Measurements from ENCODE around the gene TLR1. TPM values are rescaled to one million over a fixed set of nuclear protein-coding genes. Genes with fewer than 3 reads are reported as not detected.

The TLR1 gene
- total and polyA plus RNA-seq, 7 donors = 0.22 to 4.1 (median 1.7) TPM

DNA sequence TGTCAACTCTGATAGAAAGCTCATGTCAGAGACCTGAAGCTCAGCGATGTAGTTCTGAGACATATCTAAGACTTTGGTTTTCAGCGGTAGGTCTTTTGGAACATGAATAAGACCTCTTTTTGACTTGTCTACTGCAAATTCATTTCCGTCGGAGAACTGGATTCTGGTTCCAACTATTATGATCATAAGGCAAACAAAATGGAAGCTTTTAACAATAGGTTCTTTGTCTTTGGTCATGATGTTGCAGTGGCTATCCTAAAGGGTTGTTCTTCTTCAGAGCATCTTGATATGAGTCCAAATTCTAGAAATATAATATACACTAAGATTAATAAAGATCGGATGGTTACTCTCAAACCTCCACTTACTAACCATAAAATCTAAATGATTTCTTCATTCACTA, 24.6 kb upstream of the TLR1 start:
- no peaks in the 10 kb centered on the region for H3K4me1 ChIP-seq
- peaks cover under 1% of the 10 kb centered on the region for H3K9me3 ChIP-seq
- WGBS, 3 donors = 69 to 79% (median 73%) methylated on average over 5 of the region's 5 CpGs
- intact Hi-C loops (cut with DNase I) = no loop called here
- DNase-seq = no peak
- TF ChIP-seq CTCF (IDR thresholded peaks at IDR 0.05) = no peak
- H3K36me3 ChIP-seq (ENCODE audit: insufficient read depth in 1 of 2, low read depth in 1 of 2) = no peaks in the 10 kb centered on the region
- H3K27me3 ChIP-seq (ENCODE audit: insufficient read depth in 3 of 3, low read length in 2 of 3) = no peaks in the 10 kb centered on the region
- H3K4me3 ChIP-seq = no peak overlapping the region
- H3K27ac ChIP-seq = no peak overlapping the region
- ATAC-seq = no peak

DNA sequence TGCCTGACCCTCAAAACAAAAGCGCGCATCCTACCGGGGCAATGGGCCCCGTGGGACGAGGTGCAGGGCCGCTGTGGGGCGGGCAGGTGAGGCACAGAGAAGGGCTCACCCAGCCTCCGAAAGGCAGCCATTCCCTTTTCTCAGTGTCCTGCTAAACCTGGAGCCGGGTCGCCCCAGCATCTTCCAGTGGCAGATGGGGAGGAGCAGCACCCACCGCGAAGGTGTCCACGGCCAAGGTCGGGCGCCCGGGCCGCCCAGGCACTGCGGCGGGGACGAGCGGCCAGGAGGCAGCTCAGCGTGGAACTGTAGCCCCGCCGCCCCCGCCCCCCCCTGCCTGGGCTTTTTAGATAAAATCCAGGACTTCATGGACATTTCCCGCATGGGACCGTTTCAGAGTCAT, 19.2 kb upstream of the TLR1 start:
- no peak for ATAC-seq
- Histone ChIP-seq H3K4me1 (no peaks in the 10 kb centered on the region), H3K36me3 (ENCODE audit: insufficient read depth in 1 of 2, low read depth in 1 of 2) (no peaks in the 10 kb centered on the region), H3K27me3 (ENCODE audit: insufficient read depth in 3 of 3, low read length in 2 of 3) (no peaks in the 10 kb centered on the region), H3K4me3 (no peak overlapping the region), H3K9me3 (no peaks in the 10 kb centered on the region), H3K27ac (no peak overlapping the region)
- DNase-seq = no peak
- 91 to 95% (median 92%) methylated on average over 27 of the region's 27 CpGs for WGBS, 3 donors
- TF ChIP-seq CTCF (IDR thresholded peaks at IDR 0.05) = no peak
- intact Hi-C loops (cut with DNase I) = no loop called here

DNA sequence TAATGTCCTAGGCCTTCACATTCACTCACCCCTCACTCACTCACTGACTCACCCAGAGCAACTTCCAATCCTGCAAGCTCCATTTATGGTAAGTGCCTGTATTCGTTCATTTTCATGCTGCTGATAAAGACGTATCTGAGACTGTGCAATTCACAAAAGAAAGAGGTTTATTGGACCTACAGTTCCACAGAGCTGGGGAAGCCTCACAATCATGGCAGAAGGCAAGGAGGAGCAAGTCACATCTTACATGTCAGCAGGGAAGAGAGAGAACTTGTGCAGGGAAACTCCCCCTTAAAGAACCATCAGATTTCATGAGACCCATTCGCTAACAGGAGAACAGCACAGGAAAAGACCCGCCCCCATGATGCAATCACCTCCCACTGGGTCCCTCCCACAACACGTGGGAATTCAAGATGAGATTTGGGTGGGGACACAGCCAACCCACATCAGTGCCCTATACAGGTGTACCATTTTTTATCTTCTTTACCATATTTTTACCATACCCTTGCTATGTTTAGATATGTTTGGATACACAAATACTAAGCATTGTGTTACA, 18.2 kb upstream of the TLR1 start:
- Histone ChIP-seq H3K9me3 (no peaks in the 10 kb centered on the region), H3K4me3 (no peak overlapping the region), H3K27me3 (ENCODE audit: insufficient read depth in 3 of 3, low read length in 2 of 3) (peaks cover 0 to 3% (median 0%) of the 10 kb centered on the region in 3 donors), H3K36me3 (ENCODE audit: insufficient read depth in 1 of 2, low read depth in 1 of 2) (no peaks in the 10 kb centered on the region), H3K4me1 (no peaks in the 10 kb centered on the region), H3K27ac (no peak overlapping the region)
- 80 to 87% (median 81%) methylated on average over 5 of the region's 5 CpGs for WGBS, 3 donors
- DNase-seq = no peak
- intact Hi-C loops (cut with DNase I) = no loop called here
- ATAC-seq = no peak
- TF ChIP-seq CTCF (IDR thresholded peaks at IDR 0.05) = no peak

- intact Hi-C loops (cut with DNase I) = no loop called here
- ATAC-seq (no peak), DNase-seq (no peak)
- WGBS, 3 donors = 88 to 96% (median 95%) methylated on average over 3 of the region's 3 CpGs
- TF ChIP-seq CTCF (IDR thresholded peaks at IDR 0.05) = no peak
- H3K9me3 ChIP-seq = no peaks in the 10 kb centered on the region
- H3K36me3 ChIP-seq (ENCODE audit: insufficient read depth in 1 of 2, low read depth in 1 of 2) = no peaks in the 10 kb centered on the region
- H3K27ac ChIP-seq = no peak overlapping the region
- peaks cover 0 to 3% (median 0%) of the 10 kb centered on the region in 3 donors for H3K27me3 ChIP-seq (ENCODE audit: insufficient read depth in 3 of 3, low read length in 2 of 3)
- H3K4me1 ChIP-seq = no peaks in the 10 kb centered on the region
- H3K4me3 ChIP-seq = no peak overlapping the region
These were observed 17.1 kb upstream of the TLR1 start for GRCh38 chr4:38821739-38822138.
